Measurements from ENCODE around the gene MPP1. TPM values are rescaled to one million over a fixed set of nuclear protein-coding genes. Genes with fewer than 3 reads are reported as not detected.

The MPP1 gene
- total and polyA plus RNA-seq, 7 experiments from 2014 or later: 23.2 to 76.7 (median 34.8) TPM

DNA sequence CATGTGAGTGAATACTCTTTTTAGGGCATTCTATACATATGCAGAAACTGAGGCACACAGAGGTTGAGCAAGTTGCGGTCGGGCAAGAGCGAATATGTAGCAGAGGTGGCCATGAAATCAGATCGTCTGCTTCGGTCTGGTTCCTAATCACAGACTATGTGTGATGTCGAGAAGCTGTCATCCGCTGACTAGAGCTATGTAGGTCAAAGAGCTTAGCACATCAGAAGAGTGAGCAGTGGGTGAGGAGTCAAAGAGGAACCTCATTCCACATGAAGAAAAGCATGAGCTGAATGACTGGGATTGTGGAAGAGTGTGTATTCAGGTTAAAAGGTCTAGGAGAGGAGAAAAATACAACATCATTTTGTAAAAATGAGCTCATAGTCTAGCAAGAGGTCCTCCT, 73.4 kb downstream of the MPP1 start:
- intact Hi-C loops (cut with micrococcal nuclease): no loop called here
- ATAC-seq (peak; percentile 61), DNase-seq (no peak)
- Histone ChIP-seq H3K27me3 (ENCODE audit: control insufficient read depth in 2 of 2, insufficient read depth in 2 of 2, low read length in 2 of 2) (no peaks in the 10 kb centered on the region), H3K27ac (ENCODE audit: low read depth, low read length) (no peak overlapping the region), H3K4me1 (ENCODE audit: control insufficient read depth in 2 of 2, insufficient read depth in 2 of 2, low read length in 2 of 2) (peaks cover 39 to 65% of the 10 kb centered on the region in 2 donors), H3K4me3 (ENCODE audit: low read length) (no peak overlapping the region), H3K36me3 (ENCODE audit: control insufficient read depth in 2 of 3, insufficient read depth in 3 of 3, low read length in 3 of 3) (no peaks in the 10 kb centered on the region), H3K9me3 (ENCODE audit: control insufficient read depth in 2 of 3, low read length in 3 of 3) (no peaks in the 10 kb centered on the region)
- peak overlapping the region in 6 of 9 donors; percentile 18 to 95 (median 63) for H3K27ac Mint-ChIP-seq
- ChIA-PET POLR2A (interaction anchor here (0.6 to 1.7 kb wide), 5 partner anchors 10 to 31 kb away, joined by 3 to 7 read pairs (median 3); partner anchors contain the start of genes DKC1 and GAB3), CTCF (interaction anchor here (1.4 kb wide), 1 partner anchor 14 kb away, joined by 4 read pairs; no protein-coding TSS in a partner anchor)
- H3K27me3 Mint-ChIP-seq: no peaks in the 10 kb centered on the region
- H3K4me3 Mint-ChIP-seq: peak overlapping the region in 4 of 10 donors; percentile 9 to 57 (median 38)
- peaks cover 0 to 1% (median 0%) of the 10 kb centered on the region in 11 donors for H3K9me3 Mint-ChIP-seq
- peaks cover 0 to 18% (median 0%) of the 10 kb centered on the region in 5 donors for H3K36me3 Mint-ChIP-seq
- peaks cover 30 to 95% (median 75%) of the 10 kb centered on the region in 7 donors for H3K4me1 Mint-ChIP-seq

DNA sequence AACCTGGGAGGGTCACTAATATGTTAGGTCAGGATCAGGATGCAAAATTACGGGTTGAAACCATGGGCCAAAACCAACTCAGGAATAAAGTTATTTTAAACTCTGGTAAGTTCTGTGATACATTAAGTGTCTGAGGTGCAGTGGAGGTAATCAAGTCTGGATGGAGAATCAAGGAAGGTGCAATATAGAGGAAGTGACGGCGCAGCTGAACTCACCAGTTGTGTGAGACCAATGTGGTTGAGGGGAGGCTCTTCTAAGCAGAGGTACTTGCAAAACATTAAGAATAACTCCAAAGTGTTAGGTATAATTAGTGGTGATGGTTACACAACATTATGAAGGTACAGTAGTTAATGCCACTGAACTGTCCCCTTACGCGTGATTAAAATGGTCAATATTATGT, 74.1 kb downstream of the MPP1 start:
- peaks cover 39 to 65% of the 10 kb centered on the region in 2 donors for H3K4me1 ChIP-seq (ENCODE audit: control insufficient read depth in 2 of 2, insufficient read depth in 2 of 2, low read length in 2 of 2)
- CTCF ChIA-PET: interaction anchor here (1.9 kb wide), 1 partner anchor 13 kb away, joined by 8 read pairs; no protein-coding TSS in a partner anchor
- Mint-ChIP-seq H3K36me3 (peaks cover 0 to 17% (median 0%) of the 10 kb centered on the region in 5 donors), H3K4me1 (peaks cover 27 to 96% (median 68%) of the 10 kb centered on the region in 7 donors), H3K27ac (peak overlapping the region in 3 of 9 donors; percentile 4 to 14 (median 6)), H3K4me3 (peak overlapping the region in 2 of 10 donors; percentile 16 to 23), H3K9me3 (peaks cover 0 to 1% (median 0%) of the 10 kb centered on the region in 11 donors), H3K27me3 (no peaks in the 10 kb centered on the region)
- POLR2A ChIA-PET: interaction anchor here (1.0 to 1.7 kb wide), 3 partner anchors 12 to 32 kb away, joined by 3 to 4 read pairs (median 3); partner anchors contain the start of genes DKC1 and GAB3
- no peaks in the 10 kb centered on the region for H3K9me3 ChIP-seq (ENCODE audit: control insufficient read depth in 2 of 3, low read length in 3 of 3)
- H3K27ac ChIP-seq (ENCODE audit: low read depth, low read length): no peak overlapping the region
- intact Hi-C loops (cut with micrococcal nuclease): no loop called here
- ATAC-seq (peak; percentile 48), DNase-seq (no peak)
- H3K27me3 ChIP-seq (ENCODE audit: control insufficient read depth in 2 of 2, insufficient read depth in 2 of 2, low read length in 2 of 2): no peaks in the 10 kb centered on the region
- no peak overlapping the region for H3K4me3 ChIP-seq (ENCODE audit: low read length)
- H3K36me3 ChIP-seq (ENCODE audit: control insufficient read depth in 2 of 3, insufficient read depth in 3 of 3, low read length in 3 of 3): no peaks in the 10 kb centered on the region

- Histone ChIP-seq H3K4me1 (ENCODE audit: control insufficient read depth in 2 of 2, insufficient read depth in 2 of 2, low read length in 2 of 2) (peaks cover 33 to 64% of the 10 kb centered on the region in 2 donors), H3K27ac (ENCODE audit: low read depth, low read length) (no peak overlapping the region), H3K9me3 (ENCODE audit: control insufficient read depth in 2 of 3, low read length in 3 of 3) (no peaks in the 10 kb centered on the region), H3K27me3 (ENCODE audit: control insufficient read depth in 2 of 2, insufficient read depth in 2 of 2, low read length in 2 of 2) (no peaks in the 10 kb centered on the region), H3K4me3 (ENCODE audit: low read length) (no peak overlapping the region), H3K36me3 (ENCODE audit: control insufficient read depth in 2 of 3, insufficient read depth in 3 of 3, low read length in 3 of 3) (no peaks in the 10 kb centered on the region)
- intact Hi-C loops (cut with micrococcal nuclease): no loop called here
- Mint-ChIP-seq H3K9me3 (peaks cover 0 to 1% (median 0%) of the 10 kb centered on the region in 11 donors), H3K27me3 (no peaks in the 10 kb centered on the region), H3K4me1 (peaks cover 26 to 96% (median 66%) of the 10 kb centered on the region in 7 donors), H3K36me3 (peaks cover 0 to 23% (median 0%) of the 10 kb centered on the region in 5 donors), H3K27ac (peak overlapping the region in 3 of 9 donors; percentile 46 to 54 (median 49)), H3K4me3 (no peak overlapping the region)
- no peak for ATAC-seq
- ChIA-PET CTCF (interaction anchor here (1.2 to 1.9 kb wide), 2 partner anchors 12 to 18 kb away, joined by 4 to 8 read pairs; no protein-coding TSS in a partner anchor), POLR2A (interaction anchor here (1.0 kb wide), 1 partner anchor 11 kb away, joined by 4 read pairs; no protein-coding TSS in a partner anchor)
- no peak for DNase-seq
These were observed 74.9 kb downstream of the MPP1 start for GRCh38 chrX:154730253-154730891.

DNA sequence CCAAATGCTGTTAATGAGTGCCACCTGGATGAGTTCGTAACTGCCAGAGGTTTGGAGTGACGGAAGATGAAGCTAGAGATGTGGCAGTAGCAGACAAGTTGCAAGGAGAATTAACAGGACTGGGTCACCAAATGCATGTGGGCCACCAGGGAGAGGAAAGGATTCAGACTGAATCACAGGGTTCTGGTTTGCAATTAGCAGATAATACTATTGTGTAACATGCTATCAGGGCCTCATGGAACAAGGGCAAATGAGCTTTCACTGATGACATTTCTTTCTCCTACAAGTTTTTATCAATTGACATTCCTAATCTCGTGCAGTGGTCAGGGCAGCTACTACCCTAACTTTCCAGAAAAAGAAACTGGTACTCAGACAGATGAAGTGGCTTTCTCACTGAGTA, 75.8 kb downstream of the MPP1 start:
- H3K27ac ChIP-seq (ENCODE audit: low read depth, low read length): no peak overlapping the region
- peaks cover 0 to 1% (median 0%) of the 10 kb centered on the region in 11 donors for H3K9me3 Mint-ChIP-seq
- peaks cover 24 to 64% of the 10 kb centered on the region in 2 donors for H3K4me1 ChIP-seq (ENCODE audit: control insufficient read depth in 2 of 2, insufficient read depth in 2 of 2, low read length in 2 of 2)
- CTCF ChIA-PET: interaction anchor here (0.5 to 1.9 kb wide), 3 partner anchors 11 to 113 kb away, joined by 3 to 8 read pairs (median 4); no protein-coding TSS in a partner anchor
- DNase-seq (no peak), ATAC-seq (no peak)
- no peaks in the 10 kb centered on the region for H3K27me3 ChIP-seq (ENCODE audit: control insufficient read depth in 2 of 2, insufficient read depth in 2 of 2, low read length in 2 of 2)
- peaks cover 0 to 24% (median 0%) of the 10 kb centered on the region in 5 donors for H3K36me3 Mint-ChIP-seq
- no peaks in the 10 kb centered on the region for H3K27me3 Mint-ChIP-seq
- H3K4me1 Mint-ChIP-seq: peaks cover 32 to 96% (median 61%) of the 10 kb centered on the region in 7 donors
- no peaks in the 10 kb centered on the region for H3K36me3 ChIP-seq (ENCODE audit: control insufficient read depth in 2 of 3, insufficient read depth in 3 of 3, low read length in 3 of 3)
- intact Hi-C loops (cut with micrococcal nuclease): no loop called here
- no peaks in the 10 kb centered on the region for H3K9me3 ChIP-seq (ENCODE audit: control insufficient read depth in 2 of 3, low read length in 3 of 3)
- no peak overlapping the region for H3K4me3 Mint-ChIP-seq
- no peak overlapping the region for H3K4me3 ChIP-seq (ENCODE audit: low read length)
- POLR2A ChIA-PET: interaction anchor here (1.0 kb wide), 1 partner anchor 9 kb away, joined by 3 read pairs; no protein-coding TSS in a partner anchor
- peak overlapping the region in 3 of 9 donors; percentile 20 to 63 (median 60) for H3K27ac Mint-ChIP-seq

Other genes starting within 250 kb of the MPP1 start
- gene CTAG1A, start 220.4 kb downstream of the MPP1 start, total RNA-seq: not detected
- not detected for gene CTAG1A, start 220.4 kb downstream of the MPP1 start, polyA plus RNA-seq
- gene CTAG1B, start 186.2 kb downstream of the MPP1 start, total RNA-seq: not detected
- not detected for gene CTAG1B, start 186.2 kb downstream of the MPP1 start, polyA plus RNA-seq
- gene CTAG2, start 151.9 kb downstream of the MPP1 start, total RNA-seq: not detected
- not detected for gene CTAG2, start 151.9 kb downstream of the MPP1 start, polyA plus RNA-seq
- gene GAB3, start 54.4 kb downstream of the MPP1 start, total RNA-seq: 10 to 100 TPM in 2 of 5 experiments, 1 to 10 TPM in 3; 4.9 to 28.5 (median 6.3) TPM
- gene GAB3, start 54.4 kb downstream of the MPP1 start, polyA plus RNA-seq: 1 to 10 TPM in 1 of 2 donors, under 1 TPM in 1; 0.77 to 1.7 TPM
- gene DKC1, start 42.6 kb downstream of the MPP1 start, total RNA-seq: 10 to 100 TPM; 50.5 to 75.0 (median 66.5) TPM
- 10 to 100 TPM; 35.4 to 52.4 TPM for gene DKC1, start 42.6 kb downstream of the MPP1 start, polyA plus RNA-seq
- gene SMIM9, start 29.2 kb upstream of the MPP1 start, total RNA-seq: not detected
- gene SMIM9, start 29.2 kb upstream of the MPP1 start, polyA plus RNA-seq: not detected
- gene F8A1, start 80.9 kb upstream of the MPP1 start, total RNA-seq: 10 to 100 TPM; 16.8 to 49.9 (median 29.1) TPM
- gene F8A1, start 80.9 kb upstream of the MPP1 start, polyA plus RNA-seq: 10 to 100 TPM; 21.3 to 77.7 TPM
- gene F8, start 217.2 kb upstream of the MPP1 start, total RNA-seq: 1 to 10 TPM in 3 of 5 experiments, under 1 TPM in 2; 0.61 to 5.7 (median 1.1) TPM
- 1 to 10 TPM; 1.3 to 1.7 TPM for gene F8, start 217.2 kb upstream of the MPP1 start, polyA plus RNA-seq
- 10 to 100 TPM; 42.0 to 58.7 (median 50.1) TPM for gene FUNDC2, start 221.4 kb upstream of the MPP1 start, total RNA-seq
- 100 to 1,000 TPM; 160 to 184 TPM for gene FUNDC2, start 221.4 kb upstream of the MPP1 start, polyA plus RNA-seq